Inflammatory macrophage (primary cell): ENCODE data around the gene COL23A1.

Experiments
- DNase-seq, 2 donors: peaks; one replicate each; pipeline ENCODE4 v3.0.0-alpha.2; 2020 to 2022

Gene COL23A1

GRCh38 chr5:178588769-178589168 is 1.4 kb downstream of the COL23A1 start:
- DNase-seq = no peak

- no peak for DNase-seq
Observed at GRCh38 chr5:178587763-178588611, 2.2 kb downstream of the COL23A1 start.

GRCh38 chr5:178586396-178586795 is 3.8 kb downstream of the COL23A1 start:
- no peak for DNase-seq

GRCh38 chr5:178585421-178585820 is 4.8 kb downstream of the COL23A1 start:
- peak in 1 of 2 donors; percentile 44 for DNase-seq

GRCh38 chr5:178583279-178583678 is 6.9 kb downstream of the COL23A1 start:
- no peak for DNase-seq

GRCh38 chr5:178582291-178582690 is 7.9 kb downstream of the COL23A1 start:
- no peak for DNase-seq

GRCh38 chr5:178581621-178582020 is 8.6 kb downstream of the COL23A1 start:
- DNase-seq = no peak

GRCh38 chr5:178580271-178580955 is 9.8 kb downstream of the COL23A1 start:
- DNase-seq = no peak

GRCh38 chr5:178577944-178578343 is 12.2 kb downstream of the COL23A1 start:
- DNase-seq = no peak

- DNase-seq = peak in 1 of 2 donors; percentile 45
Observed at GRCh38 chr5:178577376-178577839, 12.8 kb downstream of the COL23A1 start.

- no peak for DNase-seq
Observed at GRCh38 chr5:178576591-178577351, 13.4 kb downstream of the COL23A1 start.

- no peak for DNase-seq
Observed at GRCh38 chr5:178573216-178573615, 17.0 kb downstream of the COL23A1 start.

- DNase-seq = no peak
Observed at GRCh38 chr5:178572617-178573016, 17.6 kb downstream of the COL23A1 start.

- DNase-seq = peak in 1 of 2 donors; percentile 54
Observed at GRCh38 chr5:178569485-178569884, 20.7 kb downstream of the COL23A1 start.

GRCh38 chr5:178564811-178565550 is 25.2 kb downstream of the COL23A1 start:
- no peak for DNase-seq

GRCh38 chr5:178564397-178564796 is 25.8 kb downstream of the COL23A1 start:
- no peak for DNase-seq

GRCh38 chr5:178563621-178564020 is 26.6 kb downstream of the COL23A1 start:
- no peak for DNase-seq

GRCh38 chr5:178561746-178562264 is 28.4 kb downstream of the COL23A1 start:
- DNase-seq = no peak

GRCh38 chr5:178560911-178561310 is 29.3 kb downstream of the COL23A1 start:
- no peak for DNase-seq

GRCh38 chr5:178557416-178557815 is 32.8 kb downstream of the COL23A1 start:
- DNase-seq = no peak

GRCh38 chr5:178555771-178556211 is 34.4 kb downstream of the COL23A1 start:
- no peak for DNase-seq

- no peak for DNase-seq
Observed at GRCh38 chr5:178555005-178555404, 35.2 kb downstream of the COL23A1 start.
